ENCODE data around the gene S1PR1. TPM values are rescaled to one million over a fixed set of nuclear protein-coding genes. Genes with fewer than 3 reads are reported as not detected.

The S1PR1 gene
- total and polyA plus RNA-seq, 11 donors = 37.0 to 175 (median 60.6) TPM

DNA sequence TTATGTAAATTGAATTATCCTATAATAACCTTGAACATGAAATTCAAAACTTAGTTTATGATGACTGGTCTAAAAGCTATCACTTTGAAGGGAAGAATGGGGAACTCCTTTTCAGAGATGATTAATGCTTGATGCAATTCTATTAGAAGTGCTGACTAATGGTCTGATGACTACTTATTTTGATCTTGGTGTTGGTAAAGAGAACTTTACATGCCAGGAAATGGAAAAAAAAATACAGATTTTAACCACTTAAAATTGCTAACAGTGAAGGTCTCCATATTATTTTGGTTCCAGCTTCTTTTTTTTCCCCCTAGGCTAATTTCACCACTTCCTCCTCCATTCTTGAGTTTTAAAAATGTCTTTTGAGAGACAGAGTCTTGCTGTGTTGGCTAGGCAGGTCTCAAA, 22.9 kb downstream of the S1PR1 start:
- ATAC-seq = peak in 1 of 4 donors; percentile 57

GRCh38 chr1:101260556-101261350, 23.9 kb downstream of the S1PR1 start:
- no peaks in the 10 kb centered on the region for H3K36me3 ChIP-seq
- H3K4me3 ChIP-seq = no peak overlapping the region
- H3K27ac ChIP-seq = peak overlapping the region in 2 of 12 donors; percentile 71 to 90
- intact Hi-C loops (cut with DNase I) = no loop called here
- H3K4me1 ChIP-seq = peaks cover 0 to 89% (median 21%) of the 10 kb centered on the region in 12 donors
- no peak for DNase-seq
- ATAC-seq = no peak
- 41 to 71% (median 65%) methylated on average over 1 of the region's 1 CpG for WGBS, 4 donors
- H3K27me3 ChIP-seq = no peaks in the 10 kb centered on the region
- H3K9me3 ChIP-seq = no peaks in the 10 kb centered on the region
- TF ChIP-seq, protein P1, sequence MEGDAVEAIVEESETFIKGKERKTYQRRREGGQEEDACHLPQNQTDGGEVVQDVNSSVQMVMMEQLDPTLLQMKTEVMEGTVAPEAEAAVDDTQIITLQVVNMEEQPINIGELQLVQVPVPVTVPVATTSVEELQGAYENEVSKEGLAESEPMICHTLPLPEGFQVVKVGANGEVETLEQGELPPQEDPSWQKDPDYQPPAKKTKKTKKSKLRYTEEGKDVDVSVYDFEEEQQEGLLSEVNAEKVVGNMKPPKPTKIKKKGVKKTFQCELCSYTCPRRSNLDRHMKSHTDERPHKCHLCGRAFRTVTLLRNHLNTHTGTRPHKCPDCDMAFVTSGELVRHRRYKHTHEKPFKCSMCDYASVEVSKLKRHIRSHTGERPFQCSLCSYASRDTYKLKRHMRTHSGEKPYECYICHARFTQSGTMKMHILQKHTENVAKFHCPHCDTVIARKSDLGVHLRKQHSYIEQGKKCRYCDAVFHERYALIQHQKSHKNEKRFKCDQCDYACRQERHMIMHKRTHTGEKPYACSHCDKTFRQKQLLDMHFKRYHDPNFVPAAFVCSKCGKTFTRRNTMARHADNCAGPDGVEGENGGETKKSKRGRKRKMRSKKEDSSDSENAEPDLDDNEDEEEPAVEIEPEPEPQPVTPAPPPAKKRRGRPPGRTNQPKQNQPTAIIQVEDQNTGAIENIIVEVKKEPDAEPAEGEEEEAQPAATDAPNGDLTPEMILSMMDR (IDR thresholded peaks at IDR 0.05) = no peak
- TF ChIP-seq POLR2A (IDR thresholded peaks at IDR 0.05) = no peak

More for the DNA sequence above, 22.9 kb downstream of the S1PR1 start:
- TF ChIP-seq POLR2A (IDR thresholded peaks at IDR 0.05) = no peak
- TF ChIP-seq, protein P1 (IDR thresholded peaks at IDR 0.05) = no peak
- H3K27me3 ChIP-seq = no peaks in the 10 kb centered on the region
- no peak for DNase-seq
- no peak overlapping the region for H3K4me3 ChIP-seq
- H3K4me1 ChIP-seq = peaks cover 0 to 79% (median 18%) of the 10 kb centered on the region in 12 donors
- intact Hi-C loops (cut with DNase I) = no loop called here
- H3K36me3 ChIP-seq = no peaks in the 10 kb centered on the region
- H3K9me3 ChIP-seq = no peaks in the 10 kb centered on the region
- H3K27ac ChIP-seq = peak overlapping the region in 2 of 12 donors; percentile 26 to 90

GRCh38 chr1:101261623-101262022, 24.8 kb downstream of the S1PR1 start:
- H3K4me3 ChIP-seq = no peak overlapping the region
- WGBS, 4 donors = 54 to 73% (median 65%) methylated on average over 4 of the region's 4 CpGs
- ATAC-seq = peak in 1 of 4 donors; percentile 37
- H3K27ac ChIP-seq = peak overlapping the region in 7 of 12 donors; percentile 41 to 90 (median 48)
- peaks cover 0 to 96% (median 21%) of the 10 kb centered on the region in 12 donors for H3K4me1 ChIP-seq
- H3K36me3 ChIP-seq = no peaks in the 10 kb centered on the region
- no peak for TF ChIP-seq POLR2A (IDR thresholded peaks at IDR 0.05)
- TF ChIP-seq, protein P1 (IDR thresholded peaks at IDR 0.05) = no peak
- intact Hi-C loops (cut with DNase I) = no loop called here
- no peak for DNase-seq
- no peaks in the 10 kb centered on the region for H3K9me3 ChIP-seq
- no peaks in the 10 kb centered on the region for H3K27me3 ChIP-seq

DNA sequence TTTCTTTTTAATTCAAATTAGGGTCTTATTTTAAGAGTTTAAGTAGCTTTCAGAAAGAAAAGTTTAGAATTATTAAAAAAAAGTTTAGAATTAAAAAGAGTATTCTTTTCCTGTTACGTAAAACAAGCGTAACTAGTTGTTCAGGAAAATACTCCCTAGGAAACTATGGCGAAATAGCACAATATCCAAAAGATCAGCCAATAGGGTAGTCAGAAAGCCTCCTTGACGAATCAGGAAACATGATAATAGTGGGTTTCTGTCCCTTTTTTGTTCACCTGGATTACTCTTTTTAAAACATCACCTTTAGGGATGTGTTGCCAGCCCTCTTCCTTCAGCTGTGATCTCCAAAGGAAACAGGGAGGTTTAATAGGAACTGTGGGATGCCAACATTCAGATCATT, 25.2 kb downstream of the S1PR1 start:
- no peak for DNase-seq
- ATAC-seq = peak in 1 of 4 donors; percentile 62
- intact Hi-C loops (cut with DNase I) = no loop called here
- Histone ChIP-seq H3K27me3 (no peaks in the 10 kb centered on the region), H3K36me3 (no peaks in the 10 kb centered on the region), H3K4me1 (peaks cover 0 to 96% (median 21%) of the 10 kb centered on the region in 12 donors), H3K9me3 (no peaks in the 10 kb centered on the region), H3K27ac (peak overlapping the region in 10 of 12 donors; percentile 9 to 90 (median 49)), H3K4me3 (no peak overlapping the region)
- TF ChIP-seq POLR2A (IDR thresholded peaks at IDR 0.05) = no peak
- TF ChIP-seq, protein P1 (IDR thresholded peaks at IDR 0.05) = no peak
- 70 to 73% (median 71%) methylated on average over 4 of the region's 4 CpGs for WGBS, 4 donors

Data from heart left ventricle (tissue), 16 donors.